ENCODE results near the gene ORAI2.
"Not testable (repeated sequence)": the region's sequence is repeated elsewhere in the genome, so short reads cannot be mapped to it uniquely, and the experiment has no call there.

Gene ORAI2

GRCh38 chr7:102433219-102434038 lies at the start of gene ORAI2:
TSS of gene ORAI2 (plus strand) at chr7:102433575. CDS start at chr7:102438957, 5,382 bp downstream.
- DNase-seq = peak; percentile 80

- DNase-seq = no peak
Observed at GRCh38 chr7:102387064-102387463, 46.3 kb upstream of the ORAI2 start.

- no peak for DNase-seq
Observed at GRCh38 chr7:102389810-102390209, 43.6 kb upstream of the ORAI2 start.

- DNase-seq = peak; percentile 56
Observed at GRCh38 chr7:102390697-102391484, 42.5 kb upstream of the ORAI2 start.

GRCh38 chr7:102392330-102392729 lies 41.0 kb upstream of the ORAI2 start:
- DNase-seq = no peak

- no peak for DNase-seq
Observed at GRCh38 chr7:102393467-102393866, 39.9 kb upstream of the ORAI2 start.

- no peak for DNase-seq
Observed at GRCh38 chr7:102395592-102395872, 37.8 kb upstream of the ORAI2 start.

GRCh38 chr7:102395873-102396709 lies 37.3 kb upstream of the ORAI2 start, which contains the start of gene PRKRIP1:
TSS of gene PRKRIP1 (plus strand) at chr7:102396363. CDS start at chr7:102396412, 49 bp downstream.
- DNase-seq = peak; percentile 86

GRCh38 chr7:102396710-102397019 lies 36.7 kb upstream of the ORAI2 start:
- no peak for DNase-seq

GRCh38 chr7:102398543-102398942 lies 34.8 kb upstream of the ORAI2 start:
- no peak for DNase-seq

GRCh38 chr7:102400360-102400759 lies 33.0 kb upstream of the ORAI2 start:
- DNase-seq = no peak

GRCh38 chr7:102403563-102403962 lies 29.8 kb upstream of the ORAI2 start:
- no peak for DNase-seq

GRCh38 chr7:102404005-102404861 lies 29.1 kb upstream of the ORAI2 start:
- peak; percentile 30 for DNase-seq

GRCh38 chr7:102404862-102405188 lies 28.6 kb upstream of the ORAI2 start:
- not testable (repeated sequence) for DNase-seq

- no peak for DNase-seq
Observed at GRCh38 chr7:102407910-102408309, 25.5 kb upstream of the ORAI2 start.

GRCh38 chr7:102408530-102408929 lies 24.8 kb upstream of the ORAI2 start:
- DNase-seq = not testable (repeated sequence)

GRCh38 chr7:102409340-102409739 lies 24.0 kb upstream of the ORAI2 start:
- no peak for DNase-seq

GRCh38 chr7:102410123-102410522 lies 23.3 kb upstream of the ORAI2 start:
- no peak for DNase-seq

GRCh38 chr7:102410918-102411317 lies 22.5 kb upstream of the ORAI2 start:
- no peak for DNase-seq

GRCh38 chr7:102412548-102412947 lies 20.8 kb upstream of the ORAI2 start:
- peak; percentile 17 for DNase-seq

GRCh38 chr7:102413091-102413490 lies 20.3 kb upstream of the ORAI2 start:
- no peak for DNase-seq

- no peak for DNase-seq
Observed at GRCh38 chr7:102413611-102414010, 19.8 kb upstream of the ORAI2 start.

Measured in stimulated activated naive CD4-positive, alpha-beta T cell treated with Interleukin-2 at 50 U/mL for 16 hours (primary cell).